ENCODE data around the gene EYS. TPM values are rescaled to one million over a fixed set of nuclear protein-coding genes. Genes with fewer than 3 reads are reported as not detected.
"Not testable (repeated sequence)": the region's sequence is repeated elsewhere in the genome, so short reads cannot be mapped to it uniquely, and the experiment has no call there.

The EYS gene
- total RNA-seq, 2 donors from 2014 or later = not detected

DNA sequence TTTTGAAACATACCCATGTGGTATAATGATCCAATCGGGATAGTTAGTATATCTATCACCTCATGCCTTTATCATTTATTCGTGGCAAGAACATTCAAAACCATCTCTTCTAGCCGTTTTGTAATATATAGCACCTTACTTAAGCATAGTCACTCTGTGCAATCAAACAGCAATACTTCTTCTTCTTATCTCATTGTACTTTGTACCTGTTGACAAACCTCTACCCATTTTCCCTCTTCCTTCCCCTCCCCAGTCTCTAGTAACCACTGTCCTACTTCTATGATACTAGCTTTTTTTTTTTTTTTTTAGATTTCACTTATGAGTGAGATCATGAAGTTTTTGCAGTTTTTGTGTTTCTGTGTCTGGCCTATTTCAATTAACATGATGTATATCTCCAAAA lies 296.7 kb downstream of the EYS start:
- Histone ChIP-seq H3K4me1 (no peaks in the 10 kb centered on the region), H3K27ac (no peak overlapping the region), H3K4me3 (no peak overlapping the region), H3K9me3 (no peaks in the 10 kb centered on the region), H3K36me3 (no peaks in the 10 kb centered on the region), H3K27me3 (no peaks in the 10 kb centered on the region)
- DNase-seq (ENCODE audit: low spot score) = no peak
- TF ChIP-seq, protein P1, sequence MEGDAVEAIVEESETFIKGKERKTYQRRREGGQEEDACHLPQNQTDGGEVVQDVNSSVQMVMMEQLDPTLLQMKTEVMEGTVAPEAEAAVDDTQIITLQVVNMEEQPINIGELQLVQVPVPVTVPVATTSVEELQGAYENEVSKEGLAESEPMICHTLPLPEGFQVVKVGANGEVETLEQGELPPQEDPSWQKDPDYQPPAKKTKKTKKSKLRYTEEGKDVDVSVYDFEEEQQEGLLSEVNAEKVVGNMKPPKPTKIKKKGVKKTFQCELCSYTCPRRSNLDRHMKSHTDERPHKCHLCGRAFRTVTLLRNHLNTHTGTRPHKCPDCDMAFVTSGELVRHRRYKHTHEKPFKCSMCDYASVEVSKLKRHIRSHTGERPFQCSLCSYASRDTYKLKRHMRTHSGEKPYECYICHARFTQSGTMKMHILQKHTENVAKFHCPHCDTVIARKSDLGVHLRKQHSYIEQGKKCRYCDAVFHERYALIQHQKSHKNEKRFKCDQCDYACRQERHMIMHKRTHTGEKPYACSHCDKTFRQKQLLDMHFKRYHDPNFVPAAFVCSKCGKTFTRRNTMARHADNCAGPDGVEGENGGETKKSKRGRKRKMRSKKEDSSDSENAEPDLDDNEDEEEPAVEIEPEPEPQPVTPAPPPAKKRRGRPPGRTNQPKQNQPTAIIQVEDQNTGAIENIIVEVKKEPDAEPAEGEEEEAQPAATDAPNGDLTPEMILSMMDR (IDR thresholded peaks at IDR 0.05) = no peak

DNA sequence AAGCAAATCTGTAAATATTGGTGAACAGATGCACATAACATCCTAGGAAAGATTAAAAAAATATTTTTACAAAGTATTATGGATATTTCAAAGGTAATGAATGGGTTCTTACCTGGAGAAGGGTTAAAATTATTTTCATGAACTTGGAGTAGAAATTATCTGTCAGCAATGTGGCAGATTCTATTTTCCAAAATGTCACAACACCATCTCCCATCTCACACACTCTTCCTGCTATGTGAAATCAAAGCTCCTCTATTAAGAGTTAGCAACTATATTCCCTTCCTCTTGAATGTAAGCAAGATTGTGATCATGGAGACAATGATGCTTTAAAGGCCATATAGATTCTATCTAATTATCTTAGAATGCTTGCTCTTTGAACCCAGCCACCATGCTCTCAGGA lies 304.5 kb downstream of the EYS start:
- Histone ChIP-seq H3K27me3 (no peaks in the 10 kb centered on the region), H3K36me3 (no peaks in the 10 kb centered on the region), H3K4me3 (no peak overlapping the region), H3K9me3 (no peaks in the 10 kb centered on the region), H3K4me1 (no peaks in the 10 kb centered on the region), H3K27ac (no peak overlapping the region)
- no peak for DNase-seq (ENCODE audit: low spot score)
- TF ChIP-seq, protein P1 (IDR thresholded peaks at IDR 0.05) = no peak

DNA sequence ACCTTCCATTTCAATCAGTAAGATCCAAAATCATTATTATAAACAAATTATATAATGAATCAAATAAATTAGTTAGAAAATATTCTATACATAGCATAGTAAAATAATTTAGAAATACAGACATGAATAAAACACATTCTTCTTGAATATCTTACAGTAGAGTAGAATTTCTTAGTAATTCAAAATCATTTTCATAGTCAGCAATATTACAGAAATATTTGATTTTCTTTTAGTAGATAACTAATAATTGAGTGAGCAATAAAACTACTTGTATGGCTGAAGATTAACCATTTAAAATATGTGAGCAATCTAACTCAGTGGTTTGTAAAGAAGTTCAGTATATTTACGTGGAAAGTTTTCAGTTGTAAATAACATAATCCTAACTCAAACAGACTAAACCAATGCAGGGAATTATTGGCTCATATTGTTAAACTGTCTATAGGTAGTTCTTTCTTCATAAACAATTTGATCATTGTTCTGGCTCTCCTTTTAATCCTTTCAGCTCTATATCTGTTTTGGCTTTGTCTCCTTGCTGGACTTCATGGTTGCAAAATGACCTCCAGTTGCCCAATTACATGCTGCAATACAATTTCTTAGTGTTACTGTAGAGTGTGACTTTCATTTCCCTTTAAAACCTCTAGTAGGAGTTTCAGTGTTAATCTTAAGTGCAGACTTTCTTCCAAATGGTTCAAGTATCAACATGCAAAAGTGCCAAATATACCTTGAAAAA lies 307.5 kb downstream of the EYS start:
- TF ChIP-seq, protein P1 (IDR thresholded peaks at IDR 0.05) = no peak
- no peaks in the 10 kb centered on the region for H3K27me3 ChIP-seq

DNA sequence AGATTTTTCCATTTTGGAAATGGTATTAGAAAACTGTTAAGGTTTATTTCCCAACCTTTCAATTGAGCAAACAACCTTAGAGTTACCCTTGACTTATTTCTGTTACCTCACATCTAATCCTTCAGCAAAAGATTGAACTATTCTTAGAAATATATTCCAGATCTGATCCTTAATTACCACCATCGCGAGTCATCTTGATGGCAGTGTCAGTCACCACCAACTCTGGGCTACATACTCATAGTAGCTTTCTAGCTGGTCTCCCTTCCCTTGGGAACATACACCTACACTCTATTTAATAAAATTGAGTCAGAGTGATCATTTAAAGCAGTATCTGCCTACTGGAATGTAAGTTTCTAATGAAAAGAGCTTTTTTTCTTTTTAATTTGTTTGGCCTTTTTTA lies 308.2 kb downstream of the EYS start:
- DNase-seq (ENCODE audit: low spot score) = no peak
- H3K4me1 ChIP-seq = no peaks in the 10 kb centered on the region
- TF ChIP-seq, protein P1 (IDR thresholded peaks at IDR 0.05) = no peak

More for the DNA sequence above, 307.5 kb downstream of the EYS start:
- Histone ChIP-seq H3K27ac (no peak overlapping the region), H3K4me3 (no peak overlapping the region), H3K4me1 (no peaks in the 10 kb centered on the region), H3K36me3 (no peaks in the 10 kb centered on the region), H3K9me3 (no peaks in the 10 kb centered on the region)
- no peak for DNase-seq (ENCODE audit: low spot score)

DNA sequence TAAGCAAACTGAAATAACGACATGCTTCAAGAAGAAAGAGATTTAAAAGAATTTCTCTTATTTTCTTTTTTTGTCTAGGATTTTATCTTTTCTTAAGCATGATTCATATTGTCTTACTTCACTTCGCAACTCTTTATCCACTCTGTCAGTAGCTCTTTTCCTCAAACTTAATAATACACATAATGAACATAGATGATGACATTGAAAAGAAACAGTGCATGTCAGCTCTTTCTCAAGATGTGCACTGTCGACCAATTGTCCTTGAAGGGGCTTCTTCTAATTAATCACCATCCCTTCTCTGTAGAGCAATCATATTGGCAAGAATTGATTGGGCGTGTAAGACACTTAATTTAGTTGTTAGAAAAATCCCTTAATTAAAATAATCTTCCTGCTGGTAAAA lies 356.5 kb downstream of the EYS start:
- H3K36me3 ChIP-seq = no peaks in the 10 kb centered on the region
- H3K27me3 ChIP-seq = no peaks in the 10 kb centered on the region
- H3K9me3 ChIP-seq = no peaks in the 10 kb centered on the region
- H3K27ac ChIP-seq = no peak overlapping the region
- TF ChIP-seq, protein P1 (IDR thresholded peaks at IDR 0.05) = no peak
- no peak overlapping the region for H3K4me3 ChIP-seq
- DNase-seq (ENCODE audit: low spot score) = no peak
- H3K4me1 ChIP-seq = no peaks in the 10 kb centered on the region

More for the DNA sequence above, 308.2 kb downstream of the EYS start:
- no peak overlapping the region for H3K27ac ChIP-seq
- no peaks in the 10 kb centered on the region for H3K27me3 ChIP-seq
- no peak overlapping the region for H3K4me3 ChIP-seq
- H3K36me3 ChIP-seq = no peaks in the 10 kb centered on the region
- H3K9me3 ChIP-seq = no peaks in the 10 kb centered on the region

DNA sequence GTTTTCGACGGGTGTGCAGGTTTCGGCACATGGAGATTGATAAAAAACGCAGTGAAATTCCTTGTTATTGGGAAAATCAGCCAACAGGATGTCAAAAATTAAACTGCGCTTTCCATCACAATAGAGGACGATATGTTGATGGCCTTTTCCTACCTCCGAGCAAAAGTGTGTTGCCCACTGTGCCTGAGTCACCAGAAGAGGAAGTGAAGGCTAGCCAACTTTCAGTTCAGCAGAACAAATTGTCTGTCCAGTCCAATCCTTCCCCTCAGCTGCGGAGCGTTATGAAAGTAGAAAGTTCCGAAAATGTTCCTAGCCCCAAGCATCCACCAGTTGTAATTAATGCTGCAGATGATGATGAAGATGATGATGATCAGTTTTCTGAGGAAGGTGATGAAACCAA lies 404.4 kb downstream of the EYS start:
- not testable (repeated sequence) for DNase-seq (ENCODE audit: low spot score); H3K4me1 ChIP-seq; H3K27me3 ChIP-seq; H3K36me3 ChIP-seq; H3K27ac ChIP-seq; H3K9me3 ChIP-seq; H3K4me3 ChIP-seq

All from right atrium auricular region (tissue), 2 donors.